GM19455 (cell line): ENCODE data around the gene SEC11A.
A peak's percentile ranks its signal among the peaks of the same experiment; 100 is the strongest.
"Not testable (repeated sequence)": the region's sequence is repeated elsewhere in the genome, so short reads cannot be mapped to it uniquely, and the experiment has no call there.

ENCODE experiments used
- ATAC-seq: cut with Tn5 transposase; IDR thresholded peaks from one replicate; pipeline ENCODE4 v1.9.1; 2021; ENCODE audit not compliant: unreplicated experiment

SEC11A gene

GRCh38 chr15:84716036-84716732, at the start of gene SEC11A:
SEC11A (minus strand) TSS chr15:84716139; CDS start chr15:84716075, 64 bp downstream.
- peak; percentile 95 for ATAC-seq

GRCh38 chr15:84765675-84766074, 49.7 kb upstream of the SEC11A start:
- ATAC-seq = no peak

- no peak for ATAC-seq
Measured at GRCh38 chr15:84764989-84765388, 49.0 kb upstream of the SEC11A start.

DNA sequence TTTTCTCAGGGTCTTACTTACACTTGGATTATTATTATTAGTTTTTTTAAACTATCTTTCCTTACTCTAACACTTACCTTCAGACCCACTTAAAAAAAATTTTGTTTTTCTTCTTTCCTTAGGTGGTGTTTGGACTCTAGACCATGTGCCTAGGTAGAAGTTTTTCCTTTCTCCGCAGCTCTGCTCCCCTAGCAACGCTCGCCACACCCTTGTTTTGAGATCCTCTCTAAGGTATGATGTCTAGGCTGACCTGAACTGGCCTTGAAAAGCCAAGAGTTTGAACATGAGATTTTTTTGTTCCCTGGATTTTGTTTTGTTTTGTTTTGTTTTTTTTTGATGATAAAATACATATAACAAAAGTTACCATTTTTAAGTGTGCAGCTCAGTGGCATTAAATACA, 48.6 kb upstream of the SEC11A start:
- ATAC-seq = no peak

DNA sequence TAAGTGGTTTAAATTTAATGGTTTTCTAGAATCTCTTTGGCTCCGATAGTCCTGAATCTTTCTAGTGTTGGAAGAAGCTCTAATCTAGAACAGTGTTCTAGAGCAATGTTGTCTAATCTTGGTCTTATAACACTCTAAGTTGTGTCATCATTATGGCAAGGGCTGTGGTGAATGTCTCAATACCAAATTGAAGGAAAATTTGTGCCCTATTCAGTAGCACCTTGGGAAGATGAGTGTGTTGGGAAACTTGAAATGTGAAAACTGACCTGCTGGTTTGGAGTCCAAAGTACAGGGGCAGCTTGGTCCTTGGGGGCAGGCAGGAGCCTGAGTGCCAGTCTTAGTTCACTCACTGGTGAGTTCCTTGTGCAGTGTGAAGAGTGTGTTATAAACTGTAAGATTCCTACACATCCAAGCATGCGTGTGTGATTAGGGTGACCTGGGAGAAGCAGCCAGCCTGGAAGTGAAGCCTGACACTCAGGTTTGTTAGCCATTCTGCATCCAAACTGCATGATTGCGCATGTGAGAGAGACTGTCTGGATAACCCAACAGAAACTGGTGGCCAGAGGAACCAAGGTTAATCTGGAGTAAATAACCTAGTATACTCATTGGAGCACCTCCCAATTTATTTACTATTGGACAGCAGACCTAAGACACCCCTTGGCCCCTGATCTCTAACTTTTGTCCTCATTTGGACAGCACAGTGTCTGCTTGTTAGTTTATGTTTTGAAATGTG, 47.1 kb upstream of the SEC11A start:
- no peak for ATAC-seq

DNA sequence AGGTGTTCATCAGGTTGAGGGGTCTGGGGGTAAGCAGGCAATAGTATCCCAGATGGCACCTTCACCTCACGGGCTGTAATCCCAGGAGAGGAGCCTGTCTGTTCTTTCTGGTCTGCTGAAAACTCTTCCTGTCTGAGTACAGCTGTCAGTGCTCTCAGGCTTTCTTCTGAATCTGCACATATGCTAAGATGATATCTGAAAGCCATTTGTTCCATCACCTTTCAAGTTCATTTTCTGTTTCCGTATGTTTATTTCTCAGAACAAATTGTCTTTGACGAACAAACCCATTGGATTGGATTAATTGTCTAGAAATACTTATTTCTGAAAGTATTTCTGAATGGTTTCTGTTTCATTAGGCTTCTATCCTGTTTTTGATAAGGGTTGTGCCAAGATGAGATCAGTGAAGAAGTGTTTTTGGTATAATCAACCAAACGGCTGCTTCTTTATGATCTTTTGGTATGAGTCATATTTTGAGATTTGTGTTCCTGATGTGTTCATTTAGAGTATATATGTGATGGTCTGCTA, 45.7 kb upstream of the SEC11A start:
- peak; percentile 52 for ATAC-seq

DNA sequence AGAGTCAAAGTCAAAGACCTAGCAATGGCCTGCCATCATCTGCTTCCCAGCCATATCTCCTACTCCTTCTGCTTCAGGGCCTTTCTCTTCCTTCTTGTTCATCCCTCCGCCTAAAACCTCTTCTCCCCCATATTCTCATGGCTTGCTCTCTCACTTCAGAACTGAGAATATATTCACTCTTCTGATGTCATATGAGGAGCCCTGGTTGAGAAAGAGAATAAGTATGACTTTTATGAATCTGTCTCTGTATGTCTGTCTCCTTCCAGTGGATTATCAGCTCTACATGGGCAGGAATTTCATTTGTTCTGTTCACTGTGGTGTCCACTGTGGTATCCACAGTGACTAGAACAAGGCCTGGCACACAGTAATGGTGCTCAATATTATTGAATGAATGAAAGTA, 44.3 kb upstream of the SEC11A start:
- no peak for ATAC-seq

DNA sequence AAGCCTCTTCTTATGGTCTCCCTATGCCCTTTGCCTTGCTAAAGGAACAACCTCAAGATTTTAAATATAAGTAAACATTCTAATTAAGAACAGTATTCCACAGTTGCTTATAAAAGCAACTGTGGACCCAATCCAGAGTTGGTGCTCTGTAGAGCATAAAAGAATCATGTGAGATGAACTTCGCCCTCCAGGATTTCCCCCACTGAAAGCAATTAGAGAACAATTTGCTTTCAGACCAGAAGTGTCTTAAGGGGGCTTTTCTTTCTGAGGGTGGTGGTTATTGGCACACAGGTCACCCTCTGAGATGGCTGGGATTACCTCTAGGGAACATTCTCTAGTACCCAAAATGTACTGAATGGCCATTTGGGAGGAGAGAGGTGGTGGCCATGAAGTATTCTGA, 43.1 kb upstream of the SEC11A start:
- ATAC-seq = no peak

- ATAC-seq = no peak
Measured at GRCh38 chr15:84755736-84756527, 40.0 kb upstream of the SEC11A start.

GRCh38 chr15:84754889-84755288, 39.0 kb upstream of the SEC11A start:
- ATAC-seq = not testable (repeated sequence)

- ATAC-seq = no peak
Measured at GRCh38 chr15:84752700-84753099, 36.8 kb upstream of the SEC11A start.

- ATAC-seq = no peak
Measured at GRCh38 chr15:84752195-84752594, 36.3 kb upstream of the SEC11A start.

DNA sequence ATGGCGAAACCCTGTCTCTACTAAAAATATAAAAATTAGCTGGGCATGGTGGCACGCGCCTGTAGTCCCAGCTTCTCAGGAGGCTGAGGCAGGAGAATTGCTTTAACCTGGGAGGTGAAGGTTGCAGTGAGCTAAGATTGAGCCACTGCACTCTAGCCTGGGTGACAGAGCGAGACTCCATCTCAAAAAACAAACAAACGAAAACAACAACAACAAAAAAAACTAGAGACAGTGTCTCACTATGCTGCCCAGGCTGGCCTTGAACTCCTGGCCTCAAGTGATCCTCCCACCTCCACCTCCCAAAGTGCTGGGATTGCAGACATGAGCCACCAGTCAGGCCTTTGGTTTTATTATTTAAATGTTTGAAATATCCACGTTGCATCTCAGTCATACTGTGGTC, 35.8 kb upstream of the SEC11A start:
- not testable (repeated sequence) for ATAC-seq

GRCh38 chr15:84750583-84751092, 34.7 kb upstream of the SEC11A start:
- peak; percentile 23 for ATAC-seq

DNA sequence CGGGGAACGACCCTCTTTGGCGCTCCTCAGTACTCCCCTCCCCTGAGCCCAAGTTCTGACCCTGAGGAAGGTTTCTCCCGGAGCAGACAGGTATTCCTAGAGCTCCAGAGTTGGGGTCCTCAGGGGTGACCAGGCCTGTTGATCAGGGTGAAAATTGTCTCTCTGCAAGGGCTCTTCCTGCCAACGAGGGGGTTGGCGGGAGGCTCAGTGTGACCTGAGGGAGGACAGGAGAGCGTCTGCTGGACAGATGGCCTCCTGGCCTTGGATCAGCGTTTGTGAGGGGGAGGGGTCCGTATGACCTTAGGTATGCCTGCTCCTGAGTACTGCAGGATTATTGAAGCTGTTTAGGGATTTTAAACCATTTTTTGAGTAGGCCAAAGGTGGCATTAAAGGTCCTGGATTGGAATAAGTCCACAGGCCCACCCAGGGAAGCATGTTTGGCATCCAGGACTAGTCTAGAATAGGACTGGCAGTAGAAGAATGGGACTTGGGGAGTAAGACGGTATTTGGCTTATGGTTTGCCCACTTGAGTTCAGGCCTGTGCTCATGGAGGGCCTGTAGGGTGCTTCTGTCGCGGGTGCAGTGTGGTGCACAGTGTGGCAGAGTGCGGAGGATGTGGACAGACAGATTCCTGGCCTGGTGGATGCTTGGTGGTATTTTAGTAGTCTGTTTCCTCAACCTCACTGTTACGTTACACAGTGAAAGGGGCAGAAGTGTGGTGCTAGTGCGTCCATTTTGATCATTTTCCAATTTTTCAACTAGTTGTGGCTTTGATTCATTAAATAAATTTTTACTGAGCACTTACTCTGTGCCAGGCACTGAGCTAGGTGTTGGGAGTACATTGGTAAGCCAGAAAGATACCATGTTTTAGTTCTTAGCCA, 33.4 kb upstream of the SEC11A start:
- peak; percentile 0 for ATAC-seq

DNA sequence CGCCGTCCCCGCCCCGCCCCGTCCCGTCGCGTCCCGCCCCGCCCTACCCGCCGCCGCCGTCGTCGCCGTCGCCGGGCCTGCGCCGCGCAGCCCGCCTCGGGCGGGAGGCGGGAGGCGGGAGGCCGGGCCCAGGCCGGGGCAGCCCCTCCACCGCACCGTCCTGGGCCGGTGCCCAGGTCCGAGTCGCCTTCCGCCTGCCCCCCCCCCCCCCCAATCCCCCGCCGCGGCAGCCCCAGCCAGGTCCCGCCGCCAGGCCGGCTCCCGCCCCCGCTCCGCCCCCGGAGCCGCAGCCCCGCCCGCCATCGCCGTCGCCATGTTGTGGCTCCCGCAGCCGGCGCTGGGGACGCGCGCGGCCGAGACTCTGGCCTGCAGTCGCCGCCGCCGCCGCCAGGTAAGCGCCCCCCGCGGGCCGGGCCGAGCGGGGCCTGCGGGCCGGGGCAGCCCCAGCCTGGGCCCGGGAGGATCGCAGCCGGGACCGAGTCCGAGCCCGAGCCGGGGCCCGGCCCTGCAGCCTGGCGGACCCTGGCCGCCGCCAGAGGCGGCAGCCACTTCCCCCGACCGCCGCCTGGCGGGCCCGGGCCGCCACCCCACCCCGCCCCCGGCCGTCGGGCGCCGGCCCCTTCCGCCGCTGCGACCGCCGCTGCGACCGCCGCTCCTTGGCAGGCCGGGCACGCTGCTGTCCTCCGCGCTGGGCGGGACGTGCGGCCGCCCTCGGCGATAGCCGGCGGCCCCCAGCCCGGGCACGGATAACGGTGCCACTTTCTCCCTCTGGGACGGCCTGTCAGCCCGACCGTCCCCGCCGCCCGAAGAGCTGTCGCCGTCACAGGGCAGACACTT, 32.6 kb upstream of the SEC11A start, which contains the start of gene ZNF592:
Gene ZNF592, plus strand, starts transcription at position 319 of the 837 bp plus-strand sequence. CDS start 34,084 bp downstream, outside the sequence.
- peak; percentile 56 for ATAC-seq

- peak; percentile 50 for ATAC-seq
Measured at GRCh38 chr15:84747416-84748273, 31.7 kb upstream of the SEC11A start.

DNA sequence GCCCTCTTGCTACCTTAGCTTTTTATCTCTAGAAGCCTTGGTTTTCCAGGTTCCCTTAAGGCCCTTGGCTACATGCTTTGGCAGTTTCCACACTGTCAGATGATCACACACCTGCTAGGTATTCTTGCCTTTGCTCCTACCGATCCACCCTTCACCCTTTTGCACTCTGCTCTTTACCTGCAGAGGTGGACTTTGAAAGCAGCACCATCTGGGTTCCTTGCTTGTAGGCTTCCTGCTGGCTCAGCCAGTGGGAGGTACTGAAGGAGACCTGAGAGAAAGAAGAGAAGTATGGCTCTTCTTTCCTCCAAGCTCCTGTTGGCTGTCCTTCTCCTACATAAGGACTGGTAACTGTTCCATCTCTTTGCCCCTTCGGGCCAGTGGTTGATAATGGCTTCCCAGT, 25.2 kb upstream of the SEC11A start:
- no peak for ATAC-seq
